GM18907 (cell line): Measurements from ENCODE around the gene PYY.
"Not testable (repeated sequence)": the region's sequence is repeated elsewhere in the genome, so short reads cannot be mapped to it uniquely, and the experiment has no call there.

Source experiments
- ATAC-seq: cut with Tn5 transposase; IDR thresholded peaks from one replicate; pipeline ENCODE4 v1.9.1; 2021; ENCODE audit warnings: mild to moderate bottlenecking, moderate library complexity; ENCODE audit not compliant: unreplicated experiment

PYY gene

DNA sequence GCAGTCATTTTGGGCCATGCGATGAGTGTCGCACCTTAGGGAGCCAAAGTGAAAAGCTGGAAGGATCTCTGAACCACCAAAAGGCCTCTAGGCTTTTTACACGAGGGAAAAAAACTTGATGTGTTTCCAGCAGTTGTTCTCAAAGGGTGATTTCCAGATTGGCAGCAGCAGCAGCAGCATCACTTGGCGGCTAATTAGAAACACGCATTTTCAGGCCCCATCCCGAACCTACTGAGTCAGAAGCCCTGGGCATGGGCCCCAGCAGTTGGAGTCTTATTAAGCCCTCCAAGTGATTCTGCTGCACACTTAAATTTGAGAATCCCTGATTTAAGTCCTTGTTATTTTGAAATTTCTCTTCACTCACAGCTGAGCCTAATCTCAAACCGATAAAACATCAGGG, 25.3 kb upstream of the PYY start:
- no peak for ATAC-seq

DNA sequence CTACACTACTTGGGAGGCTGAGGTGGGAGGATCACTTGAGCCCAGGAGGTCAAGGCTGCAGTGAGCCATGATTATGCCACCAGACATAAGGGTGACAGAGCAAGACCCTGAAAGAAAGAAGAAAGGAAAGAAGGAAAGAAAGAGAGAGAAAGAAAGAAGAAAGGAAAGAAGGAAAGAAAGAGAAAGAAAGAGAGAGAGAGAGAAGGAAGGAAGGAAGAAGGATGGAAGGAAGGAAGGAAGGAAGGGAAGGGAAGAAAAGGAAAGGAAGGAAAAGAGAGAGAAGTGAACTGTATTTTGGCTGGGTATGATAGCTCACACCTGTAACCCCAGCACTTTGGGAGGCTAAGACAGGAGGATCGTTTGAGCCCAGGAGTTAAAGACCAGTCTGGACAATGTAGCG, 24.3 kb upstream of the PYY start:
- no peak for ATAC-seq

DNA sequence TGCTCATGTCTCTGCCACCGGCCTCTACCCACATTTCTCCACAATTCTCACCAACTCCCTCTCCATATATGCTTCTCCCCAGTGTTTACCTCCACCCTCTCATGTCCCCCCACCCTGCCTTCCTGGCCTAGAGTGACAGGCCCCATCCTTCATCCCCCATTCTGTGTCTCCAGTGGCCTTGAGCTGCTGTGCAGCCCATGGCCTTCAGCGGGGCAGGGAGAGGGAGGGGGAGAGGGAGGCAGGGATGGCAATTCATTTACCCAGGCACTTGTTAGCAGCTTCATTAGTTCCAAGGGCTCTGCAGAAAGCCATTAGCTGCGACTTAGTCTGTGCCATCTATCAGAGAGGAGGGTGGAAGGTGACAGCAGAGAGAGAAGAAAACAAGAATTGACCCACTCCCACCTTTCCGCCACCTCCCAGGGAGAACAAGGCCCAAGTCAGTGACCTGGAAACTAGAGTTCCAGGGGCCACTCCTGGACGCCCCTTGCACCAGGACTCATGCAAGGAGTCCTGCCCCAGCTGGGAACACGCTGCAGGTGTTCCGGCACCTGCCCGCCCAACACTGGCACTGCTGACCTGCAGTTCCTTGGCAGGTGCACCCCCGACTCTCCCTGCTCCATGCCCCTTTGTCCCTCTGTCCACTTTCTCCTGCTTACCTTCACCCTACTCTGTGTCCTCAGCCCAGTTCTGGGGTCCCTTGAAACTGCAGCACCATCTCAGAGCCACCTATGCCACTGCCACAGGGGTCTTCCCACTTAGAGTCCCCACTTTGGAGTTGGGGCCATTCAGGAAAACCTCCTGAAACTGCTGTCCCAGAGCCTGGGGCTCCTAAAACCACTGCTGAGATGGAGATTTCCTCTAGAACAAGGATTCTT, 23.5 kb upstream of the PYY start:
- ATAC-seq: no peak

DNA sequence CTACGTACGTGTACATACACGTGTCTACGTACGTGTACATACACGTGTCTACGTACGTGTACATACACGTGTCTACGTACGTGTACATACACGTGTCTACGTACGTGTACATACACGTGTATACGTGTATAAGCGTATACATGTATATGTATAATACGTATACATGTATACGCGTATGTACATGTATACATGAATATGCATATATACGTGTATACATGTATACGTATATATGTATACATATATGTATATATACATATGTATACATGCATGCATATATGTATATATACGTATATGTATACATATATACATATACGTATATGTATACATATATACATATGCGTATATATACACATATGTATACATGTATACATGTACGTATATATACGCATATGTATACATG, 22.2 kb upstream of the PYY start:
- ATAC-seq: no peak

DNA sequence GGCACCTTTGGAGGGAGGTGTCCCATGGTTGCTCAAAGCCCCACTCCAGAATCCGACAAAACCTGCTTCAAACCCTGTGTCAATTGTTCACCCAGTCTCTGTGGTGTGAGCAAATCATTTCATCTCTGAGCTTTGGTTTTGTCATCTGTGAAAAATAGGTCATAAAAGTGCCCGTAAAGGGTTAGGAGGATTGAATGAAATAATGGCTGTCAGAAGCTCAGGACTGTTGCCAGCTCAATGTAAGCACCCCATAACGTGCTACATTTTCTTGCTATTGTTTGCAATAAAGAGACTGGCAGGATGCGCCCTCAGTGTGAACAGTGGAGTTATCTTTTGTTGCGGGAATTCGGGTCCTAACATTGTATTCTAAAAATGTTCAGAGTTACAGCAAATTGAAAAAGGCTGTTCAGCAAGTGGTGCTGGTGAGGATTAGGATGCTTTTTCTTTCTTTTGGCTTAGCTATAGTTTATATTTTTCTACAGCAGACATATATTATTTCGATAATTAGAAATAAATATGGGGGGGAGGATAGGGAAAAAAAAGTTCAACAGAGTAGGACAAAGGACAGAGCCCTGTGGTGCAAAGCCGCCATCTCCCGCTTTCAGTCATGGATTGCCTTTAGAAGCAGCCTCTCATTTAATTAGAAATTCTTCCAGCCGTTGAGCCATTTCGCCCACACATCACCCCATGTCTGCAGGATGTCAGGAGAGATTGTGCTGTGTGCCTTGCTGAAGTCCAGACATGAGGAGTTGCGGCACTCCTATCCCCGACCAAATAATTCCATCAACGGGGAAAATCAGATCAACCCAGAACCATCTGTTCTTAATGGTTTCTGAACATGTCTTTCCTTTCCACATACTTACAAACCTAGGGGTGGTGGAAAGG, 20.9 kb upstream of the PYY start:
- ATAC-seq: no peak

DNA sequence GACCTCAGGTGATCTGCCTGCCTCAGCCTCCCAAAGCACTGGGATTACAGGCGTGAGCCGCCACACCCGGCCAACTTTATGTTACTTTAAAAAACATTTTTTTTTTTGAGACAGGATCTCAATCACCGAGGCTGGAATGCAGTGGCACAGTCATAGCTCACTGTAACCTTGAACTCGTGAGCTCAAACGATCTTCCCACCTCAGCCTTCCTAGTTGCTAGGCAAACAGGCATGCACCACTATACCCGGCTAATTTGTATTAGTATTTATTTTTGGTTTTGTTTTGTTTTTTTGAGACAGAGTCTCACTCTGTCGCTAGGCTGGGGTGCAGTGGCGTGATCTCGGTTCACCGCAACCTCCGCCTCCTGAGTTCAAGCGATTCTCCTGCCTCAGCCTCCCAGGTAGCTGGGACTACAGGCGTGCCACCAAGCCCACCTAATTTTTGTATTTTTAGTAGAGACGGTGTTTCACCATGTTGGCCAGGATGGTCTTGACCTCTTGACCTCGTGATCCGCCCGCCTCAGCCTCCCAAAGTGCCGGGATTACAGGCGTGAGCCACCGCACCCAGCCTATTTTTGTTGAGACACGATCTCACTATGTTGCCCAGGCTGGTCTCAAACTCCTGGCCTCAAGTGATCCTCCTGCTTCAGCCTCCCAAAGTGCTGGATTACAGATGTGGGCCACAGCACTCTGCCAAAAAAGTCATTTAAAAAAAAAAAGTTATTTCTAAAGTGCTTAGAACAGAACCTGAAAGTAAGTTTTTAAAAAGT, 18.9 kb upstream of the PYY start:
- ATAC-seq: not testable (repeated sequence)

DNA sequence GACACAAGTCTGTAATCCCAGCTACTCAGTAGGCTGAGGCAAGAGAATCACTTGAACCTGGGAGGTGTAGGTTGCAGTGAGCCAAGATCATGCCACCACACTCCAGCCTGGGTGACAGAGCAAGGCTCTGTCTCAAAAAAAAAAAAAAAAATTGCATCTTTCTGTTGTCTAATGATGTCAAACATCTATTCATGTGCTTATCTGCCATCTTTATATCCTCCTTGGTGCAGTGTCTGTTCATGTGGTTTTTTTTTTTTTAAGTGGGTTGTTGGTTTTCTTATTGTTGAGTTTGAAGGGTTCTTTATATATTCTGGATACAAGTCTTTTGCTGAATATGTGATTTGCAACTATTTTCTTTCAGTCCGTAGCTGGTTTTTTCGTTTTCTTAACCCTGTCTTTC, 17.7 kb upstream of the PYY start:
- ATAC-seq: not testable (repeated sequence)

DNA sequence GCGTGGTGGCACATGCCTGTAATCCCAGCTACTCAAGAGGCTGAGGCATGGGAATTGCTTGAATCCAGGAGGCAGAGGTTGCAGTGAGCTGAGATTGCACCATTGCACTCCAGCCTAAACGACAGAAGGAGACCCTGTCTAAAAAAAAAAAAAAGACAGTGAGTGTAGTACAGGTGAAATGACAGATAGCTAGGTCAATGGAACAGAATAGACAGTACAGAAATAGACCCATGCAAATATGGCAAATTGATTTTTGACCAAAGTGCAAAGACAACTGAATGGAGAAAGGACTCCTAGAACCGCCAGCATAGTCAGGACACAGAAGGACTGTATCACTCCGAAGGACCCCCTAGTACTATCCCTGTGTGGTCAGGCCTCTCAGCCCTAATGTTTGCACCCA, 16.6 kb upstream of the PYY start:
- no peak for ATAC-seq

- no peak for ATAC-seq
Observed at GRCh38 chr17:43967251-43967875, 13.6 kb upstream of the PYY start.

DNA sequence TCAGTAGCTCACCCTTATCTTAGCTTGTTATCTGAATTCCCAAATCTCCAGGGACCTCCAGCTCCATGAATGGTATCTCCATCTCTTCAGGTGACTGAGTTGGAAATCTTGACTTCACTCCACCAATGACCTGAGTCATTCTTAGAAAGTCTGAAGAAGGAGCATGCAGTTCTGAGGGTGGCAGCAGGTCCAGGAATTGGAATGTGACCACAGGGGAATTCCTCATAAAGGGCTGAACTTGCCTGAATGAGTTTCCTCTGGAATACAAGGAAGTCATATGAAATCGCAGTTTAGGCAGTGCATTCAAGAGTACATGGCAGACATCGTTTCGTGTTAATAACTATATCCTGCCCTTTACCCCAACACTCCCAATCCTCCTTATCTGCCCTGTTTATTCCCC, 12.5 kb upstream of the PYY start:
- no peak for ATAC-seq

- ATAC-seq: no peak
Observed at GRCh38 chr17:43962479-43962878, 8.7 kb upstream of the PYY start.

- no peak for ATAC-seq
Observed at GRCh38 chr17:43961954-43962353, 8.2 kb upstream of the PYY start.

- not testable (repeated sequence) for ATAC-seq
Observed at GRCh38 chr17:43961292-43961691, 7.6 kb upstream of the PYY start.

DNA sequence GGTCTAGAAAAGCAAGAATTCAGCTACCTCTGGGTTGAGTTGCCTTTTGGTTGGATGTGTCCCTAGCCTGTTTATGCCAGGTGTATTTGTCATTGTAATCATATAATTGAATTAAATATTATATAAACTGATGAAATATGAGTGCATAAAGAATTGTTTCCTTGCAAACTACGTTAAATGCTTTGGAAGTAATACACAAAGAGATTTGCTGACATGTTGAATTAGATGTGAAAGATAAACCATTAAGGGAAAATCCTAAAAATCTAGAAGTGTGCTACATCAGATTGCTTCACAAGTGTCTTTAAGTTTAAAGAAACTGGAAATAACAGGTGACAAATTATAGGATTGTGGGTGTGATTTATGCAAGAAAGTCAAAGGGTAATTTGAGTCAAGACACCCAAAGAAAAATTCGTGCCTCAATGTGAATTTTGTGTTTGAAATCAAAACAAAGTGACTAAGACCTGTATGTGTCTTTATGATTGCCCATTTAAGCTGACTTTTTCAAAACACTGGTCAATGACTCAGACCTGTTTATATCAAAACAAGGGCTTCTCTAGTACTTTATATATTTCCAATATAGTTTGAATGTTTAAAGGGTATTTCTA, 5.1 kb upstream of the PYY start:
- no peak for ATAC-seq

DNA sequence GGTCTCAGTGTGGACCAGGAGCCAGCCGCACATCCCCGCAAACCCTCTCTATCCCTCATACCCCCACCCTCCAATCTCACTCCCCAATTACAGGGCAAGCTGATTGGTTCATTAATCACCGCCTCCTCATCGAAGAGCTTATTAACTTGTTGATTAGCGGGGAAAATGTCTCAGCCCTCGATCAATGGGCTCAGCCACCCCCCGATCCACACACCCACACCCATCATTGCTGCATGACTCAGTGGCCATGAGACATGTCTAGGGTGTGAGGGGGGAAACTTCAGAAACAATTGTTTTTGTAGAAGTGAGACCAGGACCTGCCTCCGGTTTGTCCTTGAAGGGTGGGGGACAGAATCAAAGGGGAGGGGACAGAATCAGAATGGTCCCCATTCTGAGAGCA, 2.5 kb upstream of the PYY start:
- no peak for ATAC-seq

DNA sequence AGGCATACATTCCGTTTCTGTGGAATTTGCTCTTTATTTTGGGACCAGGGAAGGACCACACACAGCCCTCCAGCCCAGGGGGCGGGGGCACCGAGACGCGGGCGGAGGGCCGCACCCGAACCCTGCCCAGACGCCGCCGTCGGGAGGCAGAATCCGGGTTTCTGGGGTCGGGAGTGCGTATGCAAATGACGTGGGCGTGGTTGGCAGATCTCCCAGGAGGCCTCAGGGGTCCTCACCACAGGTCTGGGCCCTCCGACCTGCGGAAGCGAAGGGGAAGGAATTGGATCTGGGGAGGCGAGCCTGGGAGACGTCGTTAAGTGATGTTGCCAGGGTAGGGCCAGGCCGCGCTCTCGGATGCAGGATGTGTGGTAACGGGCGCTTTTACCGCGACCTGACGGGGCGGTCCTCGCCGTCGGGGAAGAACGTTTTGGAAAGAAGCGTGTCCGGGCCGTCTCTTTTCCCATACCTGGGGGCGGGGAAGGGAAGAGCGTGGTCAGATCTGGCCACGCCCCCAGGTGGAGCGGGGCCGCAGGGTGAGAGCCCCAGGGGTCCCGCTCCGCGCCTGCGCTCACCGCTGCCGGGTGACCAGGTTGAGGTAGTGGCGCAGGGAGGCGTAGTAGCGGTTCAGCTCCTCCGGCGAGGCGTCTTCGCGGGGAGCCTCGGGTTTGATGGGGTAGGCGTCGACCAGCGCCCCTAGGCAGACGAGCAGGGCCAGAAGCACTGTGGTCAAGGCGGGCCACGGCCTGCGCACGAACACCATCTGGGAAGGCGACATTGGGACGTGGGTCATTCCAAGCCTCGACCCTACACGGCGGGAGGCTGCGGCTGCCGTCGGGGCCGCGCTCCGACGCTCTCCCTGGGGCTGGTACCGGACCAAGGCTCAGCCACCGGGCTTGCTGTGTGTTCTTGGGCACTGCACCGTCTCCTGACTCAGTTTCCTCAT, 745 bp downstream of the PYY start:
- no peak for ATAC-seq

DNA sequence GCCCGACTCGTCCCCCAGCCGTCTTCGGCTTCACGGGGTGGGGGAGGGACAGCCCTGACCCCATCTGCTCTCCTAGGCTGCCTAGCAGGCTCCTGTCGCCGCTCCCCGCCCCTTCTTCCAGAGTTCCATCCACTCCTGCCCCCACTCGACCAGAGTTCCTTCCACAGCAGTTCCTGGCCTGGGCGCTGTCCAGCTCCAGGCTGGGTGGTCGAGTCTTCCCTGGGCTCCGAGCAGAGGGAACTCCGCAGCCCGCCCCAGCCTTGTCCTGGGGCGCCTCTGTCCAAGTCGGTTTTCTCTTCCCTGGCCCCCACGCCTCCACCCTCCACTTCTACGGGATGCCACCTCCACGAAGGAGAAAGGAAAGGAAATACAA, 1.4 kb downstream of the PYY start:
- ATAC-seq: no peak

GRCh38 chr17:43951750-43952149, 2.0 kb downstream of the PYY start:
- no peak for ATAC-seq

DNA sequence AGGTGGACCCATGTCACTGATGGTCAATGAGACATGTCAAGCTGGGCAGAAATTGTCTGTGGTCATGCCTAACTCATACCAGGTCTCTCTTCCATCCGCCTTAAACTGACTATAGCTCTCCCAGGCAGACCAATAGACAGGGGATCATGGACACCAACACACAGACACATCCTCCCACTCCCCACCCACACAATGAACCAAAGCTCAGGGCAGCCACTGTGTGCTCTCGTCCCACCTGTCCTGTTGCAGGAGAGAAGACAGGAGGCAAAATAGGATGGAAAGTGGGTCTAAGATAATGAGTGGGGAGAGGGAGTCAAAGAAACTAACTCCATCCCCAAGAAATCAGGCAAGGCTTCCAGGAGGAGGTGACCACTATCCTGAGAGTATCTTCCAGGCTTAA, 3.2 kb downstream of the PYY start:
- ATAC-seq: no peak
